ENCODE results near the gene CBX3. TPM values are rescaled to one million over a fixed set of nuclear protein-coding genes. Genes with fewer than 3 reads are reported as not detected.

CBX3 gene
- total RNA-seq, 3 donors from 2014 or later = 88.0 to 98.3 (median 96.0) TPM

GRCh38 chr7:26198781-26199169 lies 2.8 kb upstream of the CBX3 start:
- intact Hi-C loops (cut with DNase I; ENCODE audit: low total_unique reads) = no loop called here
- H3K4me1 ChIP-seq = peaks cover 2 to 29% of the 10 kb centered on the region in 2 donors

DNA sequence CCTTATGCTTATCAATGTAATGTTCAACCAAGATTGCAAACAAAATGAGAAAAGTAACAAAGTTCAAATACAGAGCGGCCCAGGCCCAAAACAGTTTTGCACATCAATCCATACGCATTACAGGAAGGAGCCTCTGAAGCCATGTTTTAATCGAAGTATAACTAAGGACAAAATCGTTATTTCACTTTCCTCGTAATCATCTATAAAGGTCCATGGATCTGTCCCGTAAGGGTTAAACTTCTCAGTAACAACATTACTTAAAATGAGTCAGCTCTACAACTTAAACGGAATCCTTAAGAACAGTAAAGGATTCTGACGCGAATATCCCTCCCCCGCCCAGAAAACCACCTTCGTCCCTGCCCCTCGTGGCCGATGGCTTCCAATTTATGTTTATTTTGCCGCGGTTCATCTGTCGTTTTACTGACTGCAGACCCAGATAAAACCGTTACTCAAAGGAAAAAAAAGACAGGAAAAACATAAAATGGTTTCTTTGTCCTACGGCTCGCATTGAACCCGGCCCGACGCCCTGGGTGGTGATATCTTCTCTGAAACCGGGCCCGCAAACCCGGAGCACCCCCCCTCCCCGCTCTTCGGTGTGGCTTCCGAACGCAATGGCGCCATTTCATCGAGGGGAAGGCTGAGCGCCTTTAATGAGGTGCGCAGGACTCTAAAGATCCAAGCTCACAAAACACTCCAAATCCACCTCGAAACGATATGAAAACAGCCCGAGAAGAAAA lies 2.1 kb upstream of the CBX3 start:
- TF ChIP-seq, protein P1, sequence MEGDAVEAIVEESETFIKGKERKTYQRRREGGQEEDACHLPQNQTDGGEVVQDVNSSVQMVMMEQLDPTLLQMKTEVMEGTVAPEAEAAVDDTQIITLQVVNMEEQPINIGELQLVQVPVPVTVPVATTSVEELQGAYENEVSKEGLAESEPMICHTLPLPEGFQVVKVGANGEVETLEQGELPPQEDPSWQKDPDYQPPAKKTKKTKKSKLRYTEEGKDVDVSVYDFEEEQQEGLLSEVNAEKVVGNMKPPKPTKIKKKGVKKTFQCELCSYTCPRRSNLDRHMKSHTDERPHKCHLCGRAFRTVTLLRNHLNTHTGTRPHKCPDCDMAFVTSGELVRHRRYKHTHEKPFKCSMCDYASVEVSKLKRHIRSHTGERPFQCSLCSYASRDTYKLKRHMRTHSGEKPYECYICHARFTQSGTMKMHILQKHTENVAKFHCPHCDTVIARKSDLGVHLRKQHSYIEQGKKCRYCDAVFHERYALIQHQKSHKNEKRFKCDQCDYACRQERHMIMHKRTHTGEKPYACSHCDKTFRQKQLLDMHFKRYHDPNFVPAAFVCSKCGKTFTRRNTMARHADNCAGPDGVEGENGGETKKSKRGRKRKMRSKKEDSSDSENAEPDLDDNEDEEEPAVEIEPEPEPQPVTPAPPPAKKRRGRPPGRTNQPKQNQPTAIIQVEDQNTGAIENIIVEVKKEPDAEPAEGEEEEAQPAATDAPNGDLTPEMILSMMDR (IDR thresholded peaks at IDR 0.05) = no peak
- peak; percentile 55 for TF ChIP-seq POLR2A (IDR thresholded peaks at IDR 0.05)
- peak; percentile 34 to 85 (median 72) for TF ChIP-seq POLR2AphosphoS5 (IDR thresholded peaks at IDR 0.05)
- intact Hi-C loops (cut with DNase I; ENCODE audit: low total_unique reads) = loop anchor here (10.0 kb wide), 1 partner anchor 955 kb away; the partner anchor contains the start of genes HOXA3 and HOXA7
- no peaks in the 10 kb centered on the region for H3K36me3 ChIP-seq
- DNase-seq (ENCODE audit: low spot score in 2 of 2) = peak; percentile 64 to 68
- H3K27ac ChIP-seq = peak overlapping the region; percentile 100
- H3K9me3 ChIP-seq = no peaks in the 10 kb centered on the region
- H3K4me1 ChIP-seq = peaks cover under 1 to 24% of the 10 kb centered on the region in 2 donors
- no peaks in the 10 kb centered on the region for H3K27me3 ChIP-seq
- H3K4me3 ChIP-seq = peak overlapping the region; percentile 97 to 100 (median 100)

More at GRCh38 chr7:26198781-26199169, 2.8 kb upstream of the CBX3 start:
- Histone ChIP-seq H3K9me3 (no peaks in the 10 kb centered on the region), H3K4me3 (peak overlapping the region; percentile 97 to 100 (median 100)), H3K27me3 (no peaks in the 10 kb centered on the region), H3K36me3 (no peaks in the 10 kb centered on the region), H3K27ac (peak overlapping the region; percentile 100)
- no peak for DNase-seq (ENCODE audit: low spot score in 2 of 2)
- TF ChIP-seq POLR2AphosphoS5 (IDR thresholded peaks at IDR 0.05) = no peak
- no peak for TF ChIP-seq POLR2A (IDR thresholded peaks at IDR 0.05)
- TF ChIP-seq, protein P1 (IDR thresholded peaks at IDR 0.05) = no peak

DNA sequence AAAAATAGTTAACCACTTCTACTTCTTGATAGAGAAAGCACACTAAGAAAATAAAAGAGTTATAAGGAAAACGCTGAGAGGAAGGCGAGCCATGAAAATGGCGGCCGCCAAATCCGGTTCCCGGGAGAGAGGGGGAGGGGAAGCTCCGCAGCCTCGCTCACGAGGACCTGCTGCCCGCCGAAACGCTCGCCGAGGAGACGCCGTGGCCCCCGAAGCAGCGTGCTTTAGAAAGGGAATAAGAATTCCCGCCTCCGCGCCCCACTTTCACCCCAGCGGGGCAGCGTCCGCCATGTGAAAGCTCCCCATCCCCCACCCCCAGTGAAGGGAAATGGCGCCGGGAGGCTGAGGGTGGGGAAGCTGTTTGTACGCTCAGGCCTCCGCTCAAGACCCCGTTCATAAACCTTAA lies 1.5 kb upstream of the CBX3 start:
- Histone ChIP-seq H3K4me3 (peak overlapping the region; percentile 97 to 100 (median 100)), H3K27me3 (no peaks in the 10 kb centered on the region), H3K9me3 (no peaks in the 10 kb centered on the region), H3K36me3 (no peaks in the 10 kb centered on the region), H3K4me1 (peaks cover 2 to 21% of the 10 kb centered on the region in 2 donors), H3K27ac (peak overlapping the region; percentile 100)
- intact Hi-C loops (cut with DNase I; ENCODE audit: low total_unique reads) = loop anchor here (10.0 kb wide), 1 partner anchor 955 kb away; the partner anchor contains the start of genes HOXA3 and HOXA7
- peak; percentile 60 to 70 for DNase-seq (ENCODE audit: low spot score in 2 of 2)
- TF ChIP-seq, protein P1 (IDR thresholded peaks at IDR 0.05) = no peak

- Histone ChIP-seq H3K4me3 (peak within 1 kb of the TSS; percentile 97 to 100 (median 100)), H3K9me3 (no peaks in the 10 kb centered on the region), H3K27me3 (no peaks in the 10 kb centered on the region), H3K36me3 (no peaks in the 10 kb centered on the region), H3K4me1 (peaks cover 5 to 21% of the 10 kb centered on the region in 2 donors), H3K27ac (peak within 1 kb of the TSS; percentile 100)
- TF ChIP-seq, protein P1 (IDR thresholded peaks at IDR 0.05) = peak; percentile 22 to 54 (median 33)
- peak; percentile 100 for TF ChIP-seq POLR2AphosphoS5 (IDR thresholded peaks at IDR 0.05)
- TF ChIP-seq POLR2A (IDR thresholded peaks at IDR 0.05) = peak; percentile 100
- DNase-seq (ENCODE audit: low spot score in 2 of 2) = peak; percentile 97 to 98
- intact Hi-C loops (cut with DNase I; ENCODE audit: low total_unique reads) = loop anchor here (10.0 kb wide), 1 partner anchor 954 kb away; the partner anchor contains the start of genes HOXA3 and HOXA7
These were observed 900 bp upstream of the CBX3 start, which contains the start of gene HNRNPA2B1 for GRCh38 chr7:26200444-26201246. Gene HNRNPA2B1 (minus strand): TSS chr7:26200746. CDS start chr7:26200577, 169 bp downstream.
